Measurements from ENCODE around the gene DMXL2.
"Not testable (repeated sequence)": the region's sequence is repeated elsewhere in the genome, so short reads cannot be mapped to it uniquely, and the experiment has no call there.

The DMXL2 gene

DNA sequence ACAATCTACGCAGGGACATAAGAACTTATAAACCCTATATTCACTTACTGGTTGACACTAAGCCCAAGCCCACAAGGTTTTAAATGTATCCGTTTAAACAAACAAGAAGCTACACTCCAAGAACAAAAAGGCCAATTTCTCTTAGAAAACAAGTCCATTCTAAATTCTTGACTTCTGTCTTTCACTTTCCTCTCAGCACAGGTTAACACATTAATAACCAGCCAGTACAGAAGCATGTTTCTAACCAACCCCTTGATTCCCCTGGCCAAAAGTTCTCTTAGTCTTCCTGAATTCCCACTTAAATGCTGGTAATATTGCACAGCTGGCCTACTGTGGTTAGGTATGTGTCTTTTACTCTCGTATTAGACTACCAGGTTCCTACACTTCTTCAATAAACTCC, 4.7 kb downstream of the DMXL2 start (continued):
- TF ChIP-seq TRIM28 (IDR thresholded peaks at IDR 0.05; ENCODE audit: borderline replicate concordance, low read length) = no peak
- TF ChIP-seq GFI1B (tag by site-specific recombination; IDR thresholded peaks at IDR 0.05) = no peak
- no peak for TF ChIP-seq ZSCAN23 (tag by site-specific recombination; IDR thresholded peaks at IDR 0.05)
- no peak for TF ChIP-seq KLF16 (tag by site-specific recombination; IDR thresholded peaks at IDR 0.05)
- TF ChIP-seq, protein P1, sequence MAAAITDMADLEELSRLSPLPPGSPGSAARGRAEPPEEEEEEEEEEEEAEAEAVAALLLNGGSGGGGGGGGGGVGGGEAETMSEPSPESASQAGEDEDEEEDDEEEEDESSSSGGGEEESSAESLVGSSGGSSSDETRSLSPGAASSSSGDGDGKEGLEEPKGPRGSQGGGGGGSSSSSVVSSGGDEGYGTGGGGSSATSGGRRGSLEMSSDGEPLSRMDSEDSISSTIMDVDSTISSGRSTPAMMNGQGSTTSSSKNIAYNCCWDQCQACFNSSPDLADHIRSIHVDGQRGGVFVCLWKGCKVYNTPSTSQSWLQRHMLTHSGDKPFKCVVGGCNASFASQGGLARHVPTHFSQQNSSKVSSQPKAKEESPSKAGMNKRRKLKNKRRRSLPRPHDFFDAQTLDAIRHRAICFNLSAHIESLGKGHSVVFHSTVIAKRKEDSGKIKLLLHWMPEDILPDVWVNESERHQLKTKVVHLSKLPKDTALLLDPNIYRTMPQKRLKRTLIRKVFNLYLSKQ (tag by site-specific recombination; IDR thresholded peaks at IDR 0.05; ENCODE audit: borderline replicate concordance) = no peak
- TF ChIP-seq ZNF2 (tag by site-specific recombination; IDR thresholded peaks at IDR 0.05) = no peak
- no peak for TF ChIP-seq ZNF404 (tag by site-specific recombination; IDR thresholded peaks at IDR 0.05)
- no peak for TF ChIP-seq KLF9 (tag by site-specific recombination; IDR thresholded peaks at IDR 0.05; ENCODE audit: low read depth)
- TF ChIP-seq FEZF1 (tag by site-specific recombination; IDR thresholded peaks at IDR 0.05) = no peak

DNA sequence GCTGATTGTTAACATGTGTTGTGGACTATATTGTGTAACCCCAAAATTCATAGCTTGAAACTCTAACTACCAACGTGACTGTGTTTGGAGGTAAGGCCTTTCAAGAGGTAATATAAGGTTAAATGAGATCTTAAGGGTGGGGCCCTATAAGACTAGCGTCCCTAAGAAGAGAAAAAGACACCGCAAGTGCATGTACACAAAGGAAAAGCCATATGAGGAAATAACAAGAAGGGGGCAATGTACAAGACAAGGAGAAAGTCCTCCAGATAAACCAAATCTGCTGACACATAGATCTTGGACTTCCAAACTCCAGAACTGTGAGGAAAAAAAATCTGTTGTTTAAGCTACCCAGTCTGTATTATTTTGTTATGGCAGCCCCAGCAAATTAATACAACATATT, 8.6 kb downstream of the DMXL2 start:
- POLR2A ChIA-PET = no interaction called here
- H3K27ac ChIP-seq (ENCODE audit: extremely low read depth, low read depth, low read length) = no peak overlapping the region
- H3K36me3 ChIP-seq (ENCODE audit: control insufficient read depth in 2 of 2, insufficient read depth in 1 of 2, low read length in 2 of 2) = no peaks in the 10 kb centered on the region
- TF ChIP-seq ZIC2 (tag by site-specific recombination; IDR thresholded peaks at IDR 0.05) = no peak
- no peak for TF ChIP-seq ZNF146 (tag by site-specific recombination; IDR thresholded peaks at IDR 0.05)
- no peak for TF ChIP-seq BCL11A (tag by site-specific recombination; IDR thresholded peaks at IDR 0.05; ENCODE audit: low read depth)
- CTCF ChIA-PET = no interaction called here
- no peaks in the 10 kb centered on the region for H3K9me3 ChIP-seq (ENCODE audit: control insufficient read depth, insufficient read depth, low read depth, low read length)
- H3K4me1 ChIP-seq (ENCODE audit: control insufficient read depth, insufficient read depth, low read length) = no peaks in the 10 kb centered on the region
- no peak overlapping the region for H3K4me3 ChIP-seq (ENCODE audit: low read depth, low read length)

DNA sequence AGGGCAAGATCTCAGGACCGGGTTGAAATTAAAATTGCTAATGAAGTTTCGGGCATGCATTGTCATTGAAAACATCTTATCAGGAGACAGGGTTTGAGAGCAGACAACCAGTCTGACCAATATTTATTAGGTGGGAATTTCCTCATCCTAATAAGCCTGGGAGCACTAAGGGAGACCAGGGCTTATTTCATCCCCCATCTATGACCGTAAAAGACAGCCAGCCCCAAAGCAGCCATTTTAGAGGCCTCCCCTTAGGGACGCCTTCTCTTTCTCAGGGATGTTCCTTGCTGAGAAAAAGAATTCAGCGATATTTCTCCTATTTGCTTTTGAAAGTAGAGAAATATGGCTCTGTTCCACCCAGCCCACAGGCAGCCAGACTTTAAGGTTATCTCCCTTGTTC, 9.9 kb downstream of the DMXL2 start:
- H3K4me1 ChIP-seq (ENCODE audit: control insufficient read depth, insufficient read depth, low read length); H3K4me3 ChIP-seq (ENCODE audit: low read depth, low read length); H3K36me3 ChIP-seq (ENCODE audit: control insufficient read depth in 2 of 2, insufficient read depth in 1 of 2, low read length in 2 of 2); H3K9me3 ChIP-seq (ENCODE audit: control insufficient read depth, insufficient read depth, low read depth, low read length); CTCF ChIA-PET; POLR2A ChIA-PET; H3K27ac ChIP-seq (ENCODE audit: extremely low read depth, low read depth, low read length): not testable (repeated sequence)

DNA sequence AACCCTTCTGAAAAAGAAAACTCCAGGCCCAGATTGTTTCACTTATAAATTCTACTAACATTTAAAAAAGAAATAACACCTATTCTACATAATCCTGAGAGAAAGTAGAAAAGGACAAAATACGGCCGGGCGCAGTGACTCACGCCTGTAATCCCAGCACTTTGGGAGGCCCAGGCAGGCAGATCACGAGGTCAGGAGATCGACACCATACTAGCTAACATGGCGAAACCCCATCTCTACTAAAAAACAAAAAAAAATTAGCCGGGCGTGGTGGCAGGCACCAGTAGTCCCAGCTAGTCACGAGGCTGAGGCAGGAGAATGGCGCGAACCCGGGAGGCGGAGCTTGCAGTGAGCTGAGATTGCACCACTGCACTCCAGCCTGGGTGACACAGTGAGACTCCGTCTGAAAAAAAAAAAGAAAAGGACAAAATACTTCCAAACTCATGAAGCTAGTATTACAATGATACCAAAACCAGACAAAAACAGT, 19.1 kb downstream of the DMXL2 start:
- CTCF ChIA-PET = not testable (repeated sequence)

DNA sequence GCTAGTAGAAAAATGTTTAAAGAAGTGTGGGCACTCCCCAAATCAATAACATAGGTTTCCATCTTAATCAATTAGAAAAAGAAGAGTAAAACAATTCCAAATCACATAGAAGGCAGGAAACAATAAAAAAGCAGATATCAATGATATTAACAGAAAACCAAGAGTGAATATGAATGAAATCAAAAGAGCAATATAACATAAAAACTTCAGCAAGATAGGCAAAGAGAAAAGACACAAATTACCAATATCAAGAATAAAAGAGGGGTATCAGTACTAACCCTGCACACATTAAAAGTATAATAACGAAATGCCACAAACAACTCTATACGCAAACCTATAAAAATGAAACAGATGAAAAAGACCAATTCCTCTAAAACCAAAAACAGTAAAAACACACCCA, 19.6 kb downstream of the DMXL2 start:
- CTCF ChIA-PET = no interaction called here
- Histone ChIP-seq H3K4me1 (ENCODE audit: control insufficient read depth, insufficient read depth, low read length) (no peaks in the 10 kb centered on the region), H3K36me3 (ENCODE audit: control insufficient read depth in 2 of 2, insufficient read depth in 1 of 2, low read length in 2 of 2) (no peaks in the 10 kb centered on the region), H3K27ac (ENCODE audit: extremely low read depth, low read depth, low read length) (no peak overlapping the region), H3K9me3 (ENCODE audit: control insufficient read depth, insufficient read depth, low read depth, low read length) (no peaks in the 10 kb centered on the region), H3K4me3 (ENCODE audit: low read depth, low read length) (no peak overlapping the region)
- POLR2A ChIA-PET = no interaction called here
- no peak for TF ChIP-seq ZNF670 (tag by site-specific recombination; IDR thresholded peaks at IDR 0.05; ENCODE audit: low read depth)
- no peak for TF ChIP-seq YY1 (tag by site-specific recombination; IDR thresholded peaks at IDR 0.05)
- TF ChIP-seq ZNF777 (tag by site-specific recombination; IDR thresholded peaks at IDR 0.05; ENCODE audit: borderline replicate concordance) = no peak
- TF ChIP-seq, protein P1 (tag by site-specific recombination; IDR thresholded peaks at IDR 0.05; ENCODE audit: borderline replicate concordance) = no peak
- TF ChIP-seq ZBTB1 (tag by site-specific recombination; IDR thresholded peaks at IDR 0.05) = no peak
- TF ChIP-seq ZNF792 (tag by site-specific recombination; IDR thresholded peaks at IDR 0.05) = no peak
- no peak for TF ChIP-seq ZNF174 (tag by site-specific recombination; IDR thresholded peaks at IDR 0.05)
- TF ChIP-seq, protein P2, sequence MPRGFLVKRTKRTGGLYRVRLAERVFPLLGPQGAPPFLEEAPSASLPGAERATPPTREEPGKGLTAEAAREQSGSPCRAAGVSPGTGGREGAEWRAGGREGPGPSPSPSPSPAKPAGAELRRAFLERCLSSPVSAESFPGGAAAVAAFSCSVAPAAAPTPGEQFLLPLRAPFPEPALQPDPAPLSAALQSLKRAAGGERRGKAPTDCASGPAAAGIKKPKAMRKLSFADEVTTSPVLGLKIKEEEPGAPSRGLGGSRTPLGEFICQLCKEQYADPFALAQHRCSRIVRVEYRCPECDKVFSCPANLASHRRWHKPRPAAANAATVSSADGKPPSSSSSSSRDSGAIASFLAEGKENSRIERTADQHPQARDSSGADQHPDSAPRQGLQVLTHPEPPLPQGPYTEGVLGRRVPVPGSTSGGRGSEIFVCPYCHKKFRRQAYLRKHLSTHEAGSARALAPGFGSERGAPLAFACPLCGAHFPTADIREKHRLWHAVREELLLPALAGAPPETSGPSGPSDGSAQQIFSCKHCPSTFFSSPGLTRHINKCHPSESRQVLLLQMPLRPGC (tag by site-specific recombination; IDR thresholded peaks at IDR 0.05) = no peak
- TF ChIP-seq ZFHX2 (tag by site-specific recombination; conservative IDR thresholded peaks at IDR 0.05) = no peak
- no peak for TF ChIP-seq ZNF621 (tag by site-specific recombination; IDR thresholded peaks at IDR 0.05)
- TF ChIP-seq, protein P3, sequence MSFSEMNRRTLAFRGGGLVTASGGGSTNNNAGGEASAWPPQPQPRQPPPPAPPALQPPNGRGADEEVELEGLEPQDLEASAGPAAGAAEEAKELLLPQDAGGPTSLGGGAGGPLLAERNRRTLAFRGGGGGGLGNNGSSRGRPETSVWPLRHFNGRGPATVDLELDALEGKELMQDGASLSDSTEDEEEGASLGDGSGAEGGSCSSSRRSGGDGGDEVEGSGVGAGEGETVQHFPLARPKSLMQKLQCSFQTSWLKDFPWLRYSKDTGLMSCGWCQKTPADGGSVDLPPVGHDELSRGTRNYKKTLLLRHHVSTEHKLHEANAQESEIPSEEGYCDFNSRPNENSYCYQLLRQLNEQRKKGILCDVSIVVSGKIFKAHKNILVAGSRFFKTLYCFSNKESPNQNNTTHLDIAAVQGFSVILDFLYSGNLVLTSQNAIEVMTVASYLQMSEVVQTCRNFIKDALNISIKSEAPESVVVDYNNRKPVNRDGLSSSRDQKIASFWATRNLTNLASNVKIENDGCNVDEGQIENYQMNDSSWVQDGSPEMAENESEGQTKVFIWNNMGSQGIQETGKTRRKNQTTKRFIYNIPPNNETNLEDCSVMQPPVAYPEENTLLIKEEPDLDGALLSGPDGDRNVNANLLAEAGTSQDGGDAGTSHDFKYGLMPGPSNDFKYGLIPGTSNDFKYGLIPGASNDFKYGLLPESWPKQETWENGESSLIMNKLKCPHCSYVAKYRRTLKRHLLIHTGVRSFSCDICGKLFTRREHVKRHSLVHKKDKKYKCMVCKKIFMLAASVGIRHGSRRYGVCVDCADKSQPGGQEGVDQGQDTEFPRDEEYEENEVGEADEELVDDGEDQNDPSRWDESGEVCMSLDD (tag by site-specific recombination; IDR thresholded peaks at IDR 0.05) = no peak

More for the DNA sequence above, 19.1 kb downstream of the DMXL2 start:
- H3K4me1 ChIP-seq (ENCODE audit: control insufficient read depth, insufficient read depth, low read length); H3K9me3 ChIP-seq (ENCODE audit: control insufficient read depth, insufficient read depth, low read depth, low read length); POLR2A ChIA-PET; H3K36me3 ChIP-seq (ENCODE audit: control insufficient read depth in 2 of 2, insufficient read depth in 1 of 2, low read length in 2 of 2); H3K27ac ChIP-seq (ENCODE audit: extremely low read depth, low read depth, low read length); H3K4me3 ChIP-seq (ENCODE audit: low read depth, low read length): not testable (repeated sequence)
